PC-3 (cell line): ENCODE data around the gene PCDH9. TPM values are rescaled to one million over a fixed set of nuclear protein-coding genes. Genes with fewer than 3 reads are reported as not detected.

Source experiments
- ATAC-seq: fragments of 200-7000 bp; cut with Tn5 transposase; 2 replicates; pipeline ENCODE4 v1.9.1; 2020; ENCODE audit warnings: mild to moderate bottlenecking, moderate library complexity
- BruUV-seq: library from RNA; stranded (reverse); fragments of 400-500 nt; replicated peaks from 2 replicates; lab custom pipeline; 2021; lab: Mats Ljungman, UMichigan
- CTCF ChIA-PET: fragments of 300-600 bp; sonication (Branson Sonifier 250); formaldehyde crosslinking; loops from one replicate; lab custom pipeline; 2022; ENCODE audit warnings: antibody characterized with exemption; lab: Charles Lee
- POLR2A ChIA-PET: fragments of 300-600 bp; sonication (Branson Sonifier 250); formaldehyde crosslinking; loops from one replicate; lab custom pipeline; 2022; ENCODE audit warnings: antibody characterized with exemption; ENCODE audit not compliant: unreplicated experiment; lab: Charles Lee
- DNase-seq: peaks from one replicate; pipeline ENCODE4 v3.0.0-alpha.2; 2015
- H2AFZ ChIP-seq: fragments of 300-600 bp; sonication (generic); 2 replicates; pipeline ENCODE4 v1.6.0; 2016; ENCODE audit warnings: antibody characterized with exemption, low read length
- H3F3A ChIP-seq: fragments of 300-600 bp; sonication (generic); one replicate; pipeline ENCODE4 v1.6.0; 2017; ENCODE audit warnings: antibody characterized with exemption, low read length, control low read depth, mild to moderate bottlenecking; ENCODE audit not compliant: unreplicated experiment
- H3K27ac ChIP-seq: fragments of 300-600 bp; sonication (generic); 2 replicates; pipeline ENCODE4 v1.5.1; 2016; ENCODE audit warnings: mild to moderate bottlenecking, low read length
- H3K27me3 ChIP-seq: fragments of 300-600 bp; sonication (generic); 2 replicates; pipeline ENCODE4 v1.6.1; 2016; ENCODE audit warnings: low read length, mixed read lengths
- H3K36me3 ChIP-seq: fragments of 300-600 bp; sonication (generic); 2 replicates; pipeline ENCODE4 v1.6.1; 2016; ENCODE audit warnings: low read depth, mixed run types, low read length, mixed read lengths
- H3K4me1 ChIP-seq: fragments of 300-600 bp; sonication (generic); 2 replicates; pipeline ENCODE4 v1.5.1; 2016; ENCODE audit warnings: low read length; ENCODE audit not compliant: insufficient read depth
- H3K4me2 ChIP-seq: fragments of 300-600 bp; sonication (generic); 2 replicates; pipeline ENCODE4 v1.6.0; 2016; ENCODE audit warnings: low read length
- H3K4me3 ChIP-seq: fragments of 300-600 bp; sonication (generic); 2 replicates; pipeline ENCODE4 v1.5.1; 2016; ENCODE audit warnings: mild to moderate bottlenecking, low read length, mixed read lengths
- H3K79me2 ChIP-seq: fragments of 300-600 bp; sonication (generic); 2 replicates; pipeline ENCODE4 v1.6.1; 2017; ENCODE audit warnings: low read length, mixed read lengths
- H3K9ac ChIP-seq: fragments of 300-600 bp; sonication (generic); 2 replicates; pipeline ENCODE4 v1.6.0; 2016; ENCODE audit warnings: mild to moderate bottlenecking, low read length
- H3K9me2 ChIP-seq: fragments of 300-600 bp; sonication (generic); replicated peaks from 2 replicates; pipeline ENCODE4 v1.6.1; 2016; ENCODE audit warnings: mixed run types, low read length, mixed read lengths
- H3K9me3 ChIP-seq: fragments of 300-600 bp; sonication (generic); 2 replicates; pipeline ENCODE4 v1.6.1; 2016; ENCODE audit warnings: low read length, mixed read lengths
- H4K20me1 ChIP-seq: fragments of 300-600 bp; sonication (generic); 2 replicates; pipeline ENCODE4 v1.6.1; 2016; ENCODE audit warnings: low read length, mixed read lengths
- CTCF ChIP-seq: fragments of 300-600 bp; sonication (generic); conservative IDR thresholded peaks from 2 replicates; pipeline ENCODE4 v1.5.1; 2017; ENCODE audit warnings: antibody characterized with exemption, low read depth, mild to moderate bottlenecking, low read length
- EZH2 ChIP-seq: fragments of 300-600 bp; sonication (generic); IDR thresholded peaks from one replicate; pipeline ENCODE4 v1.6.1; 2017; ENCODE audit warnings: antibody characterized with exemption, mild to moderate bottlenecking, low read length; ENCODE audit not compliant: unreplicated experiment
- EZH2phosphoT487 ChIP-seq: fragments of 300-600 bp; sonication (generic); IDR thresholded peaks from 2 replicates; pipeline ENCODE4 v1.6.1; 2018; ENCODE audit warnings: mild to moderate bottlenecking, antibody characterized with exemption, low read length, borderline replicate concordance
- intact Hi-C: fragments of 100-400 bp; cut with micrococcal nuclease; formaldehyde crosslinking; loops from 2 replicates; pipeline ENCODE4 v1.9.0; 2023
- total RNA-seq: library from RNA; depleted of rRNA; stranded (reverse); fragments of >200 nt; gene quantifications from 2 replicates; pipeline ENCODE4 v1.2.3, GENCODE V29; 2014

Gene PCDH9
- total RNA-seq, 1 experiment from 2014 or later: 0.98 TPM

GRCh38 chr13:67235265-67235664 is 5.1 kb upstream of the PCDH9 start:
- BruUV-seq: no TSS peak
- DNase-seq (no peak), ATAC-seq (no peak)
- no peaks in the 10 kb centered on the region for H4K20me1 ChIP-seq
- H3K79me2 ChIP-seq: no peaks in the 10 kb centered on the region
- ChIA-PET POLR2A (no interaction called here), CTCF (no interaction called here)
- no peak overlapping the region for H3K4me3 ChIP-seq
- H3K9me2 ChIP-seq: no peaks in the 10 kb centered on the region
- H3K4me1 ChIP-seq: 0 out of 2 replicates have a peak, but pooled peaks cover 3% of the 10 kb centered on the region
- H2AFZ ChIP-seq: no peak overlapping the region
- H3K27me3 ChIP-seq: no peaks in the 10 kb centered on the region
- intact Hi-C loops: loop anchor here (10.0 kb wide), 1 partner anchor 180 kb away; no protein-coding TSS in a partner anchor
- H3K4me2 ChIP-seq: no peak overlapping the region
- no peaks in the 10 kb centered on the region for H3F3A ChIP-seq
- H3K27ac ChIP-seq: no peak overlapping the region
- H3K9ac ChIP-seq: no peak overlapping the region
- no peak for TF ChIP-seq EZH2phosphoT487
- TF ChIP-seq CTCF: no peak
- TF ChIP-seq EZH2: no peak
- no peaks in the 10 kb centered on the region for H3K9me3 ChIP-seq
- H3K36me3 ChIP-seq: no peaks in the 10 kb centered on the region

- DNase-seq (no peak), ATAC-seq (no peak)
- H3K79me2 ChIP-seq: no peaks in the 10 kb centered on the region
- no peaks in the 10 kb centered on the region for H3K9me2 ChIP-seq
- 0 out of 2 replicates have a peak, but pooled peaks cover 3% of the 10 kb centered on the region for H3K4me1 ChIP-seq
- no peaks in the 10 kb centered on the region for H4K20me1 ChIP-seq
- CTCF ChIA-PET: no interaction called here
- H3K9me3 ChIP-seq: no peaks in the 10 kb centered on the region
- TF ChIP-seq EZH2phosphoT487 (no peak), EZH2 (no peak), CTCF (no peak)
- H2AFZ ChIP-seq: no peak overlapping the region
- POLR2A ChIA-PET: interaction anchor here (0.7 kb wide), 1 partner anchor 95 kb away, joined by 7 read pairs; no protein-coding TSS in a partner anchor
- H3K4me2 ChIP-seq: no peak overlapping the region
- H3K27ac ChIP-seq: no peak overlapping the region
- no peaks in the 10 kb centered on the region for H3K36me3 ChIP-seq
- no peaks in the 10 kb centered on the region for H3K27me3 ChIP-seq
- no peak overlapping the region for H3K4me3 ChIP-seq
- no TSS peak for BruUV-seq
- no peaks in the 10 kb centered on the region for H3F3A ChIP-seq
- H3K9ac ChIP-seq: no peak overlapping the region
- intact Hi-C loops: loop anchor here (5.0 to 10.0 kb wide), 3 partner anchors 182 to 1305 kb away; no protein-coding TSS in a partner anchor
These were observed 2.2 kb upstream of the PCDH9 start for GRCh38 chr13:67232384-67232783.

GRCh38 chr13:67231289-67232000 is 1.3 kb upstream of the PCDH9 start:
- BruUV-seq: no TSS peak
- peak overlapping the region; percentile 91 for H3K4me2 ChIP-seq
- no peaks in the 10 kb centered on the region for H3K36me3 ChIP-seq
- H3K27ac ChIP-seq: no peak overlapping the region
- DNase-seq (no peak), ATAC-seq (no peak)
- TF ChIP-seq EZH2 (no peak), CTCF (no peak), EZH2phosphoT487 (no peak)
- POLR2A ChIA-PET: no interaction called here
- intact Hi-C loops: loop anchor here (5.0 to 10.0 kb wide), 3 partner anchors 183 to 1304 kb away; no protein-coding TSS in a partner anchor
- no peaks in the 10 kb centered on the region for H3K9me2 ChIP-seq
- H3K9me3 ChIP-seq: no peaks in the 10 kb centered on the region
- CTCF ChIA-PET: no interaction called here
- H3K4me3 ChIP-seq: peak overlapping the region; percentile 88
- H3K79me2 ChIP-seq: no peaks in the 10 kb centered on the region
- H4K20me1 ChIP-seq: no peaks in the 10 kb centered on the region
- peak overlapping the region; percentile 72 for H3K9ac ChIP-seq
- peak overlapping the region; percentile 91 for H2AFZ ChIP-seq
- 0 out of 2 replicates have a peak, but pooled peaks cover 3% of the 10 kb centered on the region for H3K4me1 ChIP-seq
- no peaks in the 10 kb centered on the region for H3K27me3 ChIP-seq
- no peaks in the 10 kb centered on the region for H3F3A ChIP-seq
